HEK293 (cell line): ENCODE results near the gene KBTBD13.
"Not testable (repeated sequence)": the region's sequence is repeated elsewhere in the genome, so short reads cannot be mapped to it uniquely, and the experiment has no call there.

Source experiments
- CTCF ChIA-PET: fragments of 350-600 bp; formaldehyde crosslinking; extraction: SDS; loops from one replicate; lab custom pipeline; 2021; ENCODE audit warnings: antibody characterized with exemption; lab: Yijun Ruan, JAX
- POLR2A ChIA-PET: fragments of 300-600 bp; formaldehyde crosslinking; extraction: SDS; loops from one replicate; lab custom pipeline; 2020; ENCODE audit warnings: antibody characterized with exemption, inconsistent platforms; lab: Yijun Ruan, JAX
- H3K27ac ChIP-seq: fragments of 200-500 bp; sonication (Bioruptor generic); 2 replicates; pipeline ENCODE4 v1.5.1; 2014; ENCODE audit warnings: low read depth, low read length, control low read depth, inconsistent platforms; ENCODE audit errors: extremely low read depth
- H3K36me3 ChIP-seq, 2 experiments: fragments of 200-500 bp in 1 of 2; sonication (Bioruptor generic) in 1 of 2; 1 replicate in 1 of 2; 2 replicates in 1 of 2; pipeline ENCODE4 v1.5.1; 2014 to 2017; ENCODE audit warnings: inconsistent platforms in 2 of 2, low read length in 2 of 2; ENCODE audit not compliant: control insufficient read depth in 2 of 2, insufficient read depth in 1 of 2
- H3K4me1 ChIP-seq: fragments of 200-500 bp; sonication (Bioruptor generic); 2 replicates; pipeline ENCODE4 v1.5.1; 2014; ENCODE audit warnings: mild to moderate bottlenecking, low read length, inconsistent platforms; ENCODE audit not compliant: control insufficient read depth, insufficient read depth
- H3K4me3 ChIP-seq: 2 replicates; pipeline ENCODE4 v1.5.1; 2011; ENCODE audit warnings: low read depth, mild to moderate bottlenecking, control low read depth, low read length, moderate library complexity
- H3K9me3 ChIP-seq: fragments of 200-500 bp; sonication (Bioruptor generic); 2 replicates; pipeline ENCODE4 v1.5.1; 2014; ENCODE audit warnings: low read depth, low read length, inconsistent platforms; ENCODE audit not compliant: control insufficient read depth, insufficient read depth
- FEZF1 ChIP-seq: fragments of 450-650 bp; formaldehyde crosslinking; IDR thresholded peaks from 2 replicates; pipeline ENCODE4 v1.5.1; 2016; ENCODE audit warnings: missing biosample characterization, missing genetic modification characterization
- HOXC10 ChIP-seq: sonication (generic); formaldehyde crosslinking; IDR thresholded peaks from 2 replicates; pipeline ENCODE4 v1.8.1; 2023; ENCODE audit warnings: mild to moderate bottlenecking, missing genetic modification reagents
- MYNN ChIP-seq: fragments of 450-650 bp; formaldehyde crosslinking; IDR thresholded peaks from 2 replicates; pipeline ENCODE4 v1.5.1; 2016; ENCODE audit warnings: missing biosample characterization, missing genetic modification characterization, borderline replicate concordance
- SP2 ChIP-seq: fragments of 450-650 bp; formaldehyde crosslinking; IDR thresholded peaks from 2 replicates; pipeline ENCODE4 v1.5.1; 2016; ENCODE audit warnings: missing biosample characterization, missing genetic modification characterization
- TRIM28 ChIP-seq: IDR thresholded peaks from 2 replicates; pipeline ENCODE4 v1.6.1; 2011; ENCODE audit warnings: low read length, control low read depth, borderline replicate concordance
- ZBTB8A ChIP-seq: fragments of 450-650 bp; formaldehyde crosslinking; IDR thresholded peaks from 2 replicates; pipeline ENCODE4 v1.5.1; 2016; ENCODE audit warnings: missing biosample characterization, missing genetic modification characterization
- ZNF174 ChIP-seq: fragments of 450-650 bp; formaldehyde crosslinking; IDR thresholded peaks from 2 replicates; pipeline ENCODE4 v1.5.0; 2017; ENCODE audit warnings: missing biosample characterization, mild to moderate bottlenecking, missing genetic modification characterization
- ZNF19 ChIP-seq: fragments of 450-650 bp; formaldehyde crosslinking; IDR thresholded peaks from 2 replicates; pipeline ENCODE4; 2016; ENCODE audit warnings: missing biosample characterization, missing genetic modification characterization, low read depth
- ZNF2 ChIP-seq: fragments of 450-650 bp; formaldehyde crosslinking; IDR thresholded peaks from 2 replicates; pipeline ENCODE4 v1.5.1; 2016; ENCODE audit warnings: missing biosample characterization, missing genetic modification characterization
- ZNF266 ChIP-seq: fragments of 450-650 bp; formaldehyde crosslinking; IDR thresholded peaks from 2 replicates; pipeline ENCODE4 v1.5.1; 2016; ENCODE audit warnings: missing biosample characterization, missing genetic modification characterization, low read depth
- ZNF391 ChIP-seq: fragments of 450-650 bp; formaldehyde crosslinking; IDR thresholded peaks from 2 replicates; pipeline ENCODE4 v1.5.1; 2016; ENCODE audit warnings: low read depth, missing biosample characterization, missing genetic modification characterization, borderline replicate concordance
- ZNF501 ChIP-seq: fragments of 450-650 bp; formaldehyde crosslinking; IDR thresholded peaks from 2 replicates; pipeline ENCODE4 v1.5.1; 2016; ENCODE audit warnings: missing biosample characterization, missing genetic modification characterization
- ZNF610 ChIP-seq: fragments of 450-650 bp; formaldehyde crosslinking; IDR thresholded peaks from 2 replicates; pipeline ENCODE4 v1.5.1; 2016; ENCODE audit warnings: missing biosample characterization, missing genetic modification characterization, borderline replicate concordance
- ZNF629 ChIP-seq: fragments of 450-650 bp; formaldehyde crosslinking; IDR thresholded peaks from 2 replicates; pipeline ENCODE4 v1.5.1; 2017; ENCODE audit warnings: missing biosample characterization, missing genetic modification characterization
- ZNF670 ChIP-seq: fragments of 450-650 bp; formaldehyde crosslinking; IDR thresholded peaks from 2 replicates; pipeline ENCODE4 v1.5.1; 2016; ENCODE audit warnings: missing biosample characterization, missing genetic modification characterization, low read depth
- ZNF76 ChIP-seq: fragments of 450-650 bp; formaldehyde crosslinking; IDR thresholded peaks from 2 replicates; pipeline ENCODE4; 2016; ENCODE audit warnings: low read depth, missing biosample characterization, missing genetic modification characterization, borderline replicate concordance
- TF ChIP-seq, protein P1 (sequence below): fragments of 450-650 bp; formaldehyde crosslinking; IDR thresholded peaks from 2 replicates; pipeline ENCODE4 v1.5.1; 2017; ENCODE audit warnings: missing biosample characterization, missing genetic modification characterization
- TF ChIP-seq, protein P2 (sequence below): fragments of 450-650 bp; formaldehyde crosslinking; IDR thresholded peaks from 2 replicates; pipeline ENCODE4 v1.5.1; 2016; ENCODE audit warnings: missing biosample characterization, missing genetic modification characterization
- TF ChIP-seq, protein P3 (sequence below): fragments of 450-650 bp; formaldehyde crosslinking; optimal IDR thresholded peaks from 2 replicates; pipeline ENCODE3; 2016; ENCODE audit warnings: missing biosample characterization, mild to moderate bottlenecking, missing genetic modification characterization

Gene KBTBD13

DNA sequence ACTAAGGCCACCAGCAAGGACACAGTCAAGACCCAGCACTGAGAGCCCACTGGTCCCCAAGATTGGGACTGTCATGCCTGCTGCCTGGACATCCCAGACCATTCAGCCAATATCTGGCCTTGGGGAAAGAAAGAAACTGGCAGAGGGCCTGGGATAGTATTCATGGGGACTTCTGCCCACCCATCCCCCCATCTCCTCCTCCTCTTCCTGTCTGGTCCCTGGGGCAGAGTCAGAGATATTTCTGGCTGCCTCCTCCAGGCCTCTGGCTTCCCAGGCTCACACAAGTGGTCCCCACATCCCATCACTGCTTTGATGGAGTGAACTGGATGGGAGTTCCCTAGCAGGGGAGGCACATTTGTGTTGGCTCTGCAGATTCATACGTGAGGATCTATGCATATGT lies 4.5 kb upstream of the KBTBD13 start:
- Histone ChIP-seq H3K4me1 (no peaks in the 10 kb centered on the region), H3K36me3 (no peaks in the 10 kb centered on the region), H3K9me3 (no peaks in the 10 kb centered on the region), H3K4me3 (no peak overlapping the region), H3K27ac (no peak overlapping the region)
- ChIA-PET CTCF (interaction anchor here (0.6 kb wide), 1 partner anchor 1091 kb away, joined by 3 read pairs; no protein-coding TSS in a partner anchor), POLR2A (no interaction called here)
- no peak for TF ChIP-seq SP2 (tag by site-specific recombination)
- TF ChIP-seq, protein P1, sequence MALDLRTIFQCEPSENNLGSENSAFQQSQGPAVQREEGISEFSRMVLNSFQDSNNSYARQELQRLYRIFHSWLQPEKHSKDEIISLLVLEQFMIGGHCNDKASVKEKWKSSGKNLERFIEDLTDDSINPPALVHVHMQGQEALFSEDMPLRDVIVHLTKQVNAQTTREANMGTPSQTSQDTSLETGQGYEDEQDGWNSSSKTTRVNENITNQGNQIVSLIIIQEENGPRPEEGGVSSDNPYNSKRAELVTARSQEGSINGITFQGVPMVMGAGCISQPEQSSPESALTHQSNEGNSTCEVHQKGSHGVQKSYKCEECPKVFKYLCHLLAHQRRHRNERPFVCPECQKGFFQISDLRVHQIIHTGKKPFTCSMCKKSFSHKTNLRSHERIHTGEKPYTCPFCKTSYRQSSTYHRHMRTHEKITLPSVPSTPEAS (tag by site-specific recombination): no peak
- no peak for TF ChIP-seq ZNF266 (tag by site-specific recombination)

DNA sequence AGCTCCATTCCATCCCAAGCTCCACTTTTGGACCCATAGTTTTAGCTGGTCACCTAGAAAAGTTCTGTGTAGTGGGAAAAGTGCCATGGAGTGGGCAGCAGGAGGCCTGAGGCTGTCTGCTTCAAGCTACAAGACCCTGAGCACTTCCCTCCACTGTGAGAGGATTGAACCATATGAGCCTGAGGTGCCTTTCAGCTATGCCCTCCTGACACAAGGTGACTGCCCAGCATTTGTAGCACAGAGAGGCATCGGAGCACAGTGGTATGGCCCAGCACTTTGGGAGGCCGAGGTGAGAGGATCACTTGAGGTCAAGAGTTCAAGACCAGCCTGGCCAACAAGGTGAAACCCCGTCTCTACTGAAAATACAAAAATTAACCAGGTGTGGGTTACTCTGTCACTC lies 3.9 kb upstream of the KBTBD13 start:
- ChIA-PET CTCF (no interaction called here), POLR2A (interaction anchor here (0.5 kb wide), 1 partner anchor 205 kb away, joined by 3 read pairs; no protein-coding TSS in a partner anchor)
- H3K27ac ChIP-seq: no peak overlapping the region
- no peak overlapping the region for H3K4me3 ChIP-seq
- H3K36me3 ChIP-seq: no peaks in the 10 kb centered on the region
- no peaks in the 10 kb centered on the region for H3K4me1 ChIP-seq
- no peak for TF ChIP-seq ZNF629 (tag by site-specific recombination)
- TF ChIP-seq ZNF2 (tag by site-specific recombination): no peak
- no peak for TF ChIP-seq ZNF670
- no peak for TF ChIP-seq ZNF501 (tag by site-specific recombination)
- no peak for TF ChIP-seq MYNN
- no peak for TF ChIP-seq ZNF76 (tag by site-specific recombination)
- no peak for TF ChIP-seq ZBTB8A
- TF ChIP-seq, protein P2, sequence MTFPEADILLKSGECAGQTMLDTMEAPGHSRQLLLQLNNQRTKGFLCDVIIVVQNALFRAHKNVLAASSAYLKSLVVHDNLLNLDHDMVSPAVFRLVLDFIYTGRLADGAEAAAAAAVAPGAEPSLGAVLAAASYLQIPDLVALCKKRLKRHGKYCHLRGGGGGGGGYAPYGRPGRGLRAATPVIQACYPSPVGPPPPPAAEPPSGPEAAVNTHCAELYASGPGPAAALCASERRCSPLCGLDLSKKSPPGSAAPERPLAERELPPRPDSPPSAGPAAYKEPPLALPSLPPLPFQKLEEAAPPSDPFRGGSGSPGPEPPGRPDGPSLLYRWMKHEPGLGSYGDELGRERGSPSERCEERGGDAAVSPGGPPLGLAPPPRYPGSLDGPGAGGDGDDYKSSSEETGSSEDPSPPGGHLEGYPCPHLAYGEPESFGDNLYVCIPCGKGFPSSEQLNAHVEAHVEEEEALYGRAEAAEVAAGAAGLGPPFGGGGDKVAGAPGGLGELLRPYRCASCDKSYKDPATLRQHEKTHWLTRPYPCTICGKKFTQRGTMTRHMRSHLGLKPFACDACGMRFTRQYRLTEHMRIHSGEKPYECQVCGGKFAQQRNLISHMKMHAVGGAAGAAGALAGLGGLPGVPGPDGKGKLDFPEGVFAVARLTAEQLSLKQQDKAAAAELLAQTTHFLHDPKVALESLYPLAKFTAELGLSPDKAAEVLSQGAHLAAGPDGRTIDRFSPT (tag by site-specific recombination): no peak
- no peak for TF ChIP-seq HOXC10 (CRISPR knock-in tag)
- TF ChIP-seq FEZF1 (tag by site-specific recombination): no peak
- TF ChIP-seq, protein P3, sequence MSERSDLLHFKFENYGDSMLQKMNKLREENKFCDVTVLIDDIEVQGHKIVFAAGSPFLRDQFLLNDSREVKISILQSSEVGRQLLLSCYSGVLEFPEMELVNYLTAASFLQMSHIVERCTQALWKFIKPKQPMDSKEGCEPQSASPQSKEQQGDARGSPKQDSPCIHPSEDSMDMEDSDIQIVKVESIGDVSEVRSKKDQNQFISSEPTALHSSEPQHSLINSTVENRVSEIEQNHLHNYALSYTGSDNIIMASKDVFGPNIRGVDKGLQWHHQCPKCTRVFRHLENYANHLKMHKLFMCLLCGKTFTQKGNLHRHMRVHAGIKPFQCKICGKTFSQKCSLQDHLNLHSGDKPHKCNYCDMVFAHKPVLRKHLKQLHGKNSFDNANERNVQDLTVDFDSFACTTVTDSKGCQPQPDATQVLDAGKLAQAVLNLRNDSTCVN (tag by site-specific recombination): no peak
- TF ChIP-seq ZNF19: no peak
- TF ChIP-seq ZNF391 (tag by site-specific recombination): no peak
- no peak for TF ChIP-seq ZNF174 (tag by site-specific recombination)
- TF ChIP-seq ZNF610 (tag by site-specific recombination): no peak
- TF ChIP-seq TRIM28: no peak
- H3K9me3 ChIP-seq: no peaks in the 10 kb centered on the region

DNA sequence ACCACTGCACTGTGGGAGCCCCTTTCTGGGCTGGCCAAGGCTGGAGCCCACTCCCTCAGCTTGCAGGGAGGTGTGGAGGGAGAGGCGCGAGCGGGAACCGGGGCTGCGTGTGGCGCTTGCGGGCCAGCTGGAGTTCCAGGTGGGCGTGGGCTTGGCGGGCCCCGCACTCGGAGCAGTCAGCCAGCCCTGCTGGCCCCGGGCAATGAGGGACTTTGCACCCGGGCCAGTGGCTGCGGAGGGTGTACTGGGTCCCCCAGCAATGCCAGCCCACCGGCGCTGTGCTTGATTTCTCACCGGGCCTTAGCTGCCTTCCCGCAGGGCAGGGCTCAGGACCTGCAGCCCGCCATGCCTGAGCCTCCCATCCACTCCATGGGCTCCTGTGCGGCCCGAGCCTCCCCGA lies 1.6 kb upstream of the KBTBD13 start:
- H3K4me1 ChIP-seq, POLR2A ChIA-PET, H3K36me3 ChIP-seq, H3K9me3 ChIP-seq, H3K27ac ChIP-seq, H3K4me3 ChIP-seq: not testable (repeated sequence)
- CTCF ChIA-PET: interaction anchor here (1.2 kb wide), 1 partner anchor 27 kb away, joined by 4 read pairs; no protein-coding TSS in a partner anchor
